PC-9 (cell line): Measurements from ENCODE around the gene PLEKHA1.

Source experiments
- EZH2 ChIP-seq: fragments of 200-600 bp; sonication (generic); IDR thresholded peaks from 2 replicates; pipeline ENCODE4 v1.8.0; 2017; ENCODE audit warnings: antibody characterized with exemption, low read depth
- TF ChIP-seq, protein P1 (sequence below): fragments of 200-600 bp; sonication (generic); conservative IDR thresholded peaks from 2 replicates; pipeline ENCODE4 v1.6.1; 2017; ENCODE audit warnings: mixed run types, antibody characterized with exemption, mild to moderate bottlenecking, moderate library complexity

DNA sequence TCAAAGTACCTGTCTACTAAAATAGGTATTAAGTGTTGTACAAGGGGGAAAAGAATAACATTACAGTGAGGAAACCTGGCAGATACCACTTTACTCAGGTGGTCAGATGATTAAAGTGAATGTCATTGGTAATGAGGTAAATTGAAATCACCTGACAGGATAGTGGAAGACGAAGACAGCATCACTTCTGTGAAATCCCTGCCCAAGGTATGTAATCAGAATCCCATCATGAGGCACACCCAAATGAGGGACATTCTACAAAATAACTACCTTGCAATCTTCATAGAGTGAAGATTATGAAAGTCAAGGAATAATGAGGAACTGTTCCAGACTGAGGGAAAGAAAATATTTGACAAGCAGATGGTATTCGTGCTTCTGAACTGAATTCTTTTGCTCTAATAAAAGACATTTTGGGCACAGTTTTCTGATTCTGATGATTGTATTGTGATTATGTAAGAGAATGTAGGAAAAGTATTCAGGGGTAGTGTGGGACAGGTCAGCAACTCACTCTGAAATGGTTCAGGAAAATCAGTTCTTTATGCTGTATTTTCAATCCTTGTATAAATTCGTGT lies 46.6 kb downstream of the PLEKHA1 start:
- TF ChIP-seq, protein P1, sequence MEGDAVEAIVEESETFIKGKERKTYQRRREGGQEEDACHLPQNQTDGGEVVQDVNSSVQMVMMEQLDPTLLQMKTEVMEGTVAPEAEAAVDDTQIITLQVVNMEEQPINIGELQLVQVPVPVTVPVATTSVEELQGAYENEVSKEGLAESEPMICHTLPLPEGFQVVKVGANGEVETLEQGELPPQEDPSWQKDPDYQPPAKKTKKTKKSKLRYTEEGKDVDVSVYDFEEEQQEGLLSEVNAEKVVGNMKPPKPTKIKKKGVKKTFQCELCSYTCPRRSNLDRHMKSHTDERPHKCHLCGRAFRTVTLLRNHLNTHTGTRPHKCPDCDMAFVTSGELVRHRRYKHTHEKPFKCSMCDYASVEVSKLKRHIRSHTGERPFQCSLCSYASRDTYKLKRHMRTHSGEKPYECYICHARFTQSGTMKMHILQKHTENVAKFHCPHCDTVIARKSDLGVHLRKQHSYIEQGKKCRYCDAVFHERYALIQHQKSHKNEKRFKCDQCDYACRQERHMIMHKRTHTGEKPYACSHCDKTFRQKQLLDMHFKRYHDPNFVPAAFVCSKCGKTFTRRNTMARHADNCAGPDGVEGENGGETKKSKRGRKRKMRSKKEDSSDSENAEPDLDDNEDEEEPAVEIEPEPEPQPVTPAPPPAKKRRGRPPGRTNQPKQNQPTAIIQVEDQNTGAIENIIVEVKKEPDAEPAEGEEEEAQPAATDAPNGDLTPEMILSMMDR = no peak
- no peak for TF ChIP-seq EZH2
